SK-N-SH (cell line): ENCODE measurements around the gene KMT2E. TPM values are rescaled to one million over a fixed set of nuclear protein-coding genes. Genes with fewer than 3 reads are reported as not detected.
A peak's percentile ranks its signal among the peaks of the same experiment; 100 is the strongest.

Experiments
- CTCF ChIA-PET: fragments of 300-600, 350-600 bp; formaldehyde crosslinking; extraction: SDS; loops from one replicate; lab custom pipeline; 2021; lab: Yijun Ruan, JAX
- POLR2A ChIA-PET: fragments of 350-600 bp; sonication (Branson Sonifier 250); formaldehyde crosslinking; extraction: SDS; loops from one replicate; lab custom pipeline; 2020; ENCODE audit warnings: antibody characterized with exemption, inconsistent platforms; lab: Yijun Ruan, JAX
- DNase-seq: peaks from one replicate; pipeline ENCODE4 v3.0.0; 2012
- H2AFZ ChIP-seq: fragments of 200-600 bp; sonication (generic); 2 replicates; pipeline ENCODE4 v1.8.1; 2016; ENCODE audit warnings: antibody characterized with exemption, mild to moderate bottlenecking, low read depth
- H3F3A ChIP-seq: fragments of 200-600 bp; sonication (generic); replicated peaks from 2 replicates; pipeline ENCODE3; 2016; ENCODE audit warnings: antibody characterized with exemption, mild to moderate bottlenecking; ENCODE audit not compliant: insufficient read depth
- H3K27ac ChIP-seq, 2 experiments: fragments of 200-500 bp in 1 of 2; fragments of 200-600 bp in 1 of 2; sonication (Bioruptor generic) in 1 of 2; sonication (generic), shearing (Covaris generic) in 1 of 2; 2 replicates each; pipeline versions ENCODE4 v1.5.1 to v1.6.1; 2014 to 2016; ENCODE audit warnings: low read depth in 2 of 2, inconsistent platforms in 1 of 2, low read length in 1 of 2, mild to moderate bottlenecking in 1 of 2, mixed read lengths in 1 of 2
- H3K27me3 ChIP-seq: fragments of 200-600 bp; sonication (generic), shearing (Covaris generic); 2 replicates; pipeline ENCODE4 v1.6.1; 2016; ENCODE audit warnings: mixed run types; ENCODE audit not compliant: insufficient read depth
- H3K36me3 ChIP-seq, 2 experiments: fragments of 200-500 bp in 1 of 2; fragments of 200-600 bp in 1 of 2; sonication (Bioruptor generic) in 1 of 2; sonication (generic) in 1 of 2; replicated peaks in 1 of 2; 2 replicates each; pipeline versions ENCODE3 to v1.5.1; 2014 to 2016; ENCODE audit warnings: low read length in 1 of 2, mild to moderate bottlenecking in 1 of 2; ENCODE audit not compliant: insufficient read depth in 2 of 2, control insufficient read depth in 1 of 2
- H3K4me1 ChIP-seq, 2 experiments: fragments of 200-500 bp in 1 of 2; fragments of 200-600 bp in 1 of 2; sonication (Bioruptor generic) in 1 of 2; sonication (generic), shearing (Covaris generic) in 1 of 2; 2 replicates each; pipeline versions ENCODE4 v1.5.1 to v1.6.1; 2014 to 2016; ENCODE audit warnings: low read depth in 1 of 2, low read length in 1 of 2, mixed run types in 1 of 2; ENCODE audit not compliant: insufficient read depth in 2 of 2, control insufficient read depth in 1 of 2
- H3K4me2 ChIP-seq: fragments of 200-600 bp; sonication (generic), shearing (Covaris generic); 2 replicates; pipeline ENCODE4 v1.6.1; 2017; ENCODE audit warnings: mixed run types
- H3K4me3 ChIP-seq, 2 experiments: fragments of 200-500 bp in 1 of 2; fragments of 200-600 bp in 1 of 2; sonication (Bioruptor generic) in 1 of 2; sonication (generic), shearing (Covaris generic) in 1 of 2; 2 replicates each; pipeline versions ENCODE4 v1.5.1 to v1.8.1; 2014 to 2016; ENCODE audit warnings: low read depth in 2 of 2, inconsistent platforms in 1 of 2, low read length in 1 of 2, mild to moderate bottlenecking in 1 of 2, mixed read lengths in 1 of 2, moderate library complexity in 1 of 2
- H3K79me2 ChIP-seq: fragments of 200-600 bp; sonication (generic); 2 replicates; pipeline ENCODE4 v1.8.1; 2017; ENCODE audit warnings: mild to moderate bottlenecking; ENCODE audit not compliant: insufficient read depth
- H3K9ac ChIP-seq: fragments of 200-600 bp; sonication (generic); 2 replicates; pipeline ENCODE4 v1.6.1; 2017; ENCODE audit warnings: mixed run types
- H3K9me2 ChIP-seq: fragments of 200-600 bp; sonication (generic); 2 replicates; pipeline ENCODE4 v1.6.1; 2017; ENCODE audit warnings: mixed run types
- H3K9me3 ChIP-seq: fragments of 200-600 bp; sonication (generic); 2 replicates; pipeline ENCODE4 v1.6.1; 2017; ENCODE audit warnings: mixed run types, mild to moderate bottlenecking, moderate library complexity
- H4K20me1 ChIP-seq: fragments of 200-600 bp; sonication (generic); 2 replicates; pipeline ENCODE4 v1.6.1; 2017; ENCODE audit warnings: mild to moderate bottlenecking, mixed run types; ENCODE audit not compliant: insufficient read depth
- CTCF ChIP-seq: fragments of 200-600 bp; sonication (generic); IDR thresholded peaks from 2 replicates; pipeline ENCODE4 v1.6.1; 2017; ENCODE audit warnings: antibody characterized with exemption, mild to moderate bottlenecking, moderate library complexity
- ELF1 ChIP-seq: IDR thresholded peaks from 2 replicates; pipeline ENCODE4 v1.4.0; 2012
- FOXJ3 ChIP-seq: sonication (generic); formaldehyde crosslinking; IDR thresholded peaks from 2 replicates; pipeline ENCODE4 v1.5.1; 2020; ENCODE audit warnings: mild to moderate bottlenecking, missing genetic modification reagents
- FOXM1 ChIP-seq: IDR thresholded peaks from 2 replicates; pipeline ENCODE4 v1.4.0; 2012; ENCODE audit warnings: low read depth, mild to moderate bottlenecking
- GABPA ChIP-seq: IDR thresholded peaks from 2 replicates; pipeline ENCODE4 v1.4.0; 2012; ENCODE audit warnings: low read depth, mild to moderate bottlenecking
- GATA2 ChIP-seq: sonication (generic); formaldehyde crosslinking; IDR thresholded peaks from 2 replicates; pipeline ENCODE4 v1.5.0; 2020; ENCODE audit warnings: mild to moderate bottlenecking, missing genetic modification reagents
- MAX ChIP-seq: IDR thresholded peaks from 2 replicates; pipeline ENCODE4 v1.4.0; 2012; ENCODE audit warnings: low read depth
- NFIC ChIP-seq: IDR thresholded peaks from 2 replicates; pipeline ENCODE4 v1.4.0; 2012; ENCODE audit warnings: borderline replicate concordance
- PBX3 ChIP-seq: IDR thresholded peaks from 2 replicates; pipeline ENCODE4; 2012
- RFX5 ChIP-seq: IDR thresholded peaks from 2 replicates; pipeline ENCODE4 v1.6.1; 2012; ENCODE audit warnings: mild to moderate bottlenecking, improper control_type of control experiment, low read length
- RXRA ChIP-seq: IDR thresholded peaks from 2 replicates; pipeline ENCODE4 v1.4.0; 2012; ENCODE audit warnings: low read depth, mild to moderate bottlenecking, borderline replicate concordance
- SMC3 ChIP-seq: IDR thresholded peaks from 2 replicates; pipeline ENCODE4 v1.6.1; 2012; ENCODE audit warnings: low read depth, low read length, improper control_type of control experiment
- TCF12 ChIP-seq: IDR thresholded peaks from 2 replicates; pipeline ENCODE4 v1.4.0; 2012
- TEAD4 ChIP-seq: IDR thresholded peaks from 2 replicates; pipeline ENCODE4 v1.4.0; 2012; ENCODE audit warnings: mild to moderate bottlenecking, borderline replicate concordance; ENCODE audit not compliant: insufficient read depth
- USF1 ChIP-seq: IDR thresholded peaks from 2 replicates; pipeline ENCODE4 v1.4.0; 2012; ENCODE audit warnings: low read depth, borderline replicate concordance
- ZBTB33 ChIP-seq: IDR thresholded peaks from 2 replicates; pipeline ENCODE4 v1.4.0; 2012; ENCODE audit warnings: low read depth, borderline replicate concordance
- WGBS: methylation state at CpG from one replicate; pipeline ENCODE4 v1.1.6; 2017; ENCODE audit warnings: low lambda C conversion rate; 5-methylcytosine and 5-hydroxymethylcytosine counted together
- polyA plus RNA-seq, 3 experiments: library from polyadenylated mRNA; depleted of rRNA; stranded (reverse); fragments of >200 nt; gene quantifications; 2 replicates each; pipeline ENCODE4 v1.2.3, GENCODE V29; 2012
- TF ChIP-seq, protein P1 (sequence below): fragments of 150-350 bp; IDR thresholded peaks from 2 replicates; pipeline ENCODE4 v1.6.1; 2016; ENCODE audit warnings: mild to moderate bottlenecking, low read depth, low read length
- TF ChIP-seq, protein P2 (sequence below): fragments of 150-350 bp; IDR thresholded peaks from 2 replicates; pipeline ENCODE4 v1.6.1; 2017; ENCODE audit warnings: antibody characterized with exemption, low read length, low read depth, borderline replicate concordance
- TF ChIP-seq, protein P3 (sequence below): IDR thresholded peaks from 2 replicates; pipeline ENCODE4 v1.6.1; 2012; ENCODE audit warnings: mild to moderate bottlenecking, low read depth, low read length, moderate library complexity

The KMT2E gene
- polyA plus RNA-seq, 1 of the 3 experiments (the other 2 are of a cell fraction), result 6.4 TPM

DNA sequence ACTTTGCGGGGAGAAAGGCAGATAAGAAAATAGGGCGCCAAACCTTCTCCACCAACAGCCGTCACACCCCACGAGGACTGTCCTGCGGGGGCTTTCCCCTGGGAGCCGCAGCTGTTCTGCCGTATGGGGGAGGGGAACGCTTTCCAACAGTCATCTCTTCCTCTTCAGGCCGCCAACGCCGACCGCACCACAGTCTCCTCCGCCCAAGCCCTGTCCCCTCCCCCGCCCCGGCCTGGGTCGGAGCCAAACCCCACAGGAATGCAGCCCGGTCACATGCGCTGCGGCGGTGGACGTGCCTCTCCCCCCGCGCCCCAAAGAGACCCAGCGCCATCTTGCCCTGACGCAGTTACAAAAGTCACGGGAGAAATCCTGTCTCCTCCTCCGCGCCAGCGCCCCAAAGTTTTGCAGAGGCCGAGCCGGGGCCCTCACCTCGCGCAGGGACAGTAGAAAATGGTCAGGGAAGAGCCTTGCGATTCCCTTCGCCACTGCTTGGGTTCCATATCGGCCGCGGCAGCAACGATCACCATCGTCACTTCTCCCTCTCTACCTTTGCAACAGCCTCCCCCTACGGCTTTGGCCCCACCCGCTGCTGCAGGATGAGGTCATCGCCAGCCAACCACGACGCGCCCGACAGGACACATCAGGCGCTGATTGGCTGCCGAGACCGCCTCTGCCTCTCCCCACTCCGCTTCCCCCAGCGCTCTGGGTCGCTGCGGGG is 1.3 kb upstream of the KMT2E start:
- H3K27me3 ChIP-seq, result no peaks in the 10 kb centered on the region
- peaks cover 19 to 30% of the 10 kb centered on the region in 2 experiments; a peak in 3 of 4 replicates for H3K4me1 ChIP-seq
- 2% methylated on average over 44 of the region's 54 CpGs for WGBS
- ChIA-PET CTCF (interaction anchor here (0.6 to 5.8 kb wide), 17 partner anchors 7 to 110 kb away, joined by 3 to 70 read pairs (median 4); no protein-coding TSS in a partner anchor), POLR2A (interaction anchor here (0.6 to 5.2 kb wide), 19 partner anchors 7 to 1928 kb away, joined by 3 to 68 read pairs (median 4); partner anchors contain the start of gene RINT1)
- peaks cover 9 to 21% of the 10 kb centered on the region in 2 experiments for H3K36me3 ChIP-seq
- peak overlapping the region; percentile 79 to 100 for H3K4me3 ChIP-seq
- peak overlapping the region; percentile 99 for H3K9ac ChIP-seq
- H3K9me3 ChIP-seq, result no peaks in the 10 kb centered on the region
- peaks cover 7% of the 10 kb centered on the region for H3F3A ChIP-seq
- H2AFZ ChIP-seq, result no peak overlapping the region
- H3K9me2 ChIP-seq, result no peaks in the 10 kb centered on the region
- peak overlapping the region; percentile 86 for H3K4me2 ChIP-seq
- peak; percentile 98 for DNase-seq
- H3K79me2 ChIP-seq, result peaks cover 40% of the 10 kb centered on the region
- H3K27ac ChIP-seq, result peak overlapping the region; percentile 99 to 100
- H4K20me1 ChIP-seq, result peaks cover 18% of the 10 kb centered on the region
- peak; percentile 98 for TF ChIP-seq TEAD4
- peak; percentile 64; the same call in 1 of the 2 replicates for TF ChIP-seq RXRA
- TF ChIP-seq FOXM1, result peak; percentile 81
- no peak for TF ChIP-seq CTCF
- TF ChIP-seq, protein P1, sequence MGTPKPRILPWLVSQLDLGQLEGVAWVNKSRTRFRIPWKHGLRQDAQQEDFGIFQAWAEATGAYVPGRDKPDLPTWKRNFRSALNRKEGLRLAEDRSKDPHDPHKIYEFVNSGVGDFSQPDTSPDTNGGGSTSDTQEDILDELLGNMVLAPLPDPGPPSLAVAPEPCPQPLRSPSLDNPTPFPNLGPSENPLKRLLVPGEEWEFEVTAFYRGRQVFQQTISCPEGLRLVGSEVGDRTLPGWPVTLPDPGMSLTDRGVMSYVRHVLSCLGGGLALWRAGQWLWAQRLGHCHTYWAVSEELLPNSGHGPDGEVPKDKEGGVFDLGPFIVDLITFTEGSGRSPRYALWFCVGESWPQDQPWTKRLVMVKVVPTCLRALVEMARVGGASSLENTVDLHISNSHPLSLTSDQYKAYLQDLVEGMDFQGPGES, result peak; percentile 74
- peak; percentile 99 for TF ChIP-seq NFIC
- TF ChIP-seq SMC3, result no peak
- TF ChIP-seq, protein P2, sequence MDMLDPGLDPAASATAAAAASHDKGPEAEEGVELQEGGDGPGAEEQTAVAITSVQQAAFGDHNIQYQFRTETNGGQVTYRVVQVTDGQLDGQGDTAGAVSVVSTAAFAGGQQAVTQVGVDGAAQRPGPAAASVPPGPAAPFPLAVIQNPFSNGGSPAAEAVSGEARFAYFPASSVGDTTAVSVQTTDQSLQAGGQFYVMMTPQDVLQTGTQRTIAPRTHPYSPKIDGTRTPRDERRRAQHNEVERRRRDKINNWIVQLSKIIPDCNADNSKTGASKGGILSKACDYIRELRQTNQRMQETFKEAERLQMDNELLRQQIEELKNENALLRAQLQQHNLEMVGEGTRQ, result peak; percentile 78
- peak; percentile 98 for TF ChIP-seq MAX
- TF ChIP-seq ELF1, result peak; percentile 36; the same call in 1 of the 2 replicates
- peak; percentile 97 for TF ChIP-seq USF1
- no peak for TF ChIP-seq GATA2 (CRISPR knock-in tag)
- peak; percentile 71; the same call in 1 of the 2 replicates for TF ChIP-seq ZBTB33
- TF ChIP-seq, protein P3, sequence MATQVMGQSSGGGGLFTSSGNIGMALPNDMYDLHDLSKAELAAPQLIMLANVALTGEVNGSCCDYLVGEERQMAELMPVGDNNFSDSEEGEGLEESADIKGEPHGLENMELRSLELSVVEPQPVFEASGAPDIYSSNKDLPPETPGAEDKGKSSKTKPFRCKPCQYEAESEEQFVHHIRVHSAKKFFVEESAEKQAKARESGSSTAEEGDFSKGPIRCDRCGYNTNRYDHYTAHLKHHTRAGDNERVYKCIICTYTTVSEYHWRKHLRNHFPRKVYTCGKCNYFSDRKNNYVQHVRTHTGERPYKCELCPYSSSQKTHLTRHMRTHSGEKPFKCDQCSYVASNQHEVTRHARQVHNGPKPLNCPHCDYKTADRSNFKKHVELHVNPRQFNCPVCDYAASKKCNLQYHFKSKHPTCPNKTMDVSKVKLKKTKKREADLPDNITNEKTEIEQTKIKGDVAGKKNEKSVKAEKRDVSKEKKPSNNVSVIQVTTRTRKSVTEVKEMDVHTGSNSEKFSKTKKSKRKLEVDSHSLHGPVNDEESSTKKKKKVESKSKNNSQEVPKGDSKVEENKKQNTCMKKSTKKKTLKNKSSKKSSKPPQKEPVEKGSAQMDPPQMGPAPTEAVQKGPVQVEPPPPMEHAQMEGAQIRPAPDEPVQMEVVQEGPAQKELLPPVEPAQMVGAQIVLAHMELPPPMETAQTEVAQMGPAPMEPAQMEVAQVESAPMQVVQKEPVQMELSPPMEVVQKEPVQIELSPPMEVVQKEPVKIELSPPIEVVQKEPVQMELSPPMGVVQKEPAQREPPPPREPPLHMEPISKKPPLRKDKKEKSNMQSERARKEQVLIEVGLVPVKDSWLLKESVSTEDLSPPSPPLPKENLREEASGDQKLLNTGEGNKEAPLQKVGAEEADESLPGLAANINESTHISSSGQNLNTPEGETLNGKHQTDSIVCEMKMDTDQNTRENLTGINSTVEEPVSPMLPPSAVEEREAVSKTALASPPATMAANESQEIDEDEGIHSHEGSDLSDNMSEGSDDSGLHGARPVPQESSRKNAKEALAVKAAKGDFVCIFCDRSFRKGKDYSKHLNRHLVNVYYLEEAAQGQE, result peak; percentile 77; the same call in 1 of the 2 replicates
- TF ChIP-seq PBX3, result peak; percentile 71
- TF ChIP-seq GABPA, result no peak; the same call in 1 of the 2 replicates
- peak; percentile 80 for TF ChIP-seq RFX5
- peak; percentile 76 for TF ChIP-seq TCF12
- TF ChIP-seq FOXJ3 (CRISPR knock-in tag), result no peak; the same call in 1 of the 2 replicates
